Panc1 (cell line): ENCODE measurements around the gene CEP85L. TPM values are rescaled to one million over a fixed set of nuclear protein-coding genes. Genes with fewer than 3 reads are reported as not detected.

Experiments
- ATAC-seq: fragments of 200-7000 bp; cut with Tn5 transposase; 2 replicates; pipeline ENCODE4 v1.9.1; 2020; ENCODE audit warnings: mild to moderate bottlenecking, moderate library complexity
- BruUV-seq: library from RNA; stranded (reverse); fragments of 400-500 nt; replicated peaks from 2 replicates; lab custom pipeline; 2021; lab: Mats Ljungman, UMichigan
- CTCF ChIA-PET: fragments of 300-600 bp; sonication (Branson Sonifier 250); formaldehyde crosslinking; loops from one replicate; lab custom pipeline; 2022; ENCODE audit warnings: antibody characterized with exemption; lab: Charles Lee
- POLR2A ChIA-PET: fragments of 300-600 bp; sonication (Branson Sonifier 250); formaldehyde crosslinking; loops from one replicate; lab custom pipeline; 2022; ENCODE audit warnings: antibody characterized with exemption; lab: Charles Lee
- DNase-seq: peaks from one replicate; pipeline ENCODE4 v3.0.0-alpha.2; 2010; ENCODE audit warnings: low read depth, low spot score
- H3K27ac ChIP-seq: 2 replicates; pipeline ENCODE4 v1.5.1; 2011; ENCODE audit warnings: mild to moderate bottlenecking, low read length, inconsistent platforms
- H3K27me3 ChIP-seq: fragments of 200-500 bp; sonication (Bioruptor generic); 2 replicates; pipeline ENCODE4 v1.6.0; 2014; ENCODE audit warnings: low read length, inconsistent platforms; ENCODE audit not compliant: control insufficient read depth, insufficient read depth
- H3K36me3 ChIP-seq: fragments of 200-500 bp; sonication (Bioruptor generic); 2 replicates; pipeline ENCODE4 v1.5.1; 2014; ENCODE audit warnings: inconsistent platforms, mild to moderate bottlenecking, low read length, moderate library complexity; ENCODE audit not compliant: control insufficient read depth, insufficient read depth
- H3K4me1 ChIP-seq: 2 replicates; pipeline ENCODE4 v1.5.1; 2011; ENCODE audit warnings: inconsistent platforms, mild to moderate bottlenecking, low read length, moderate library complexity; ENCODE audit not compliant: control insufficient read depth, insufficient read depth
- H3K4me3 ChIP-seq, 2 experiments: 2 replicates each; pipeline ENCODE4 v1.5.1; 2011 to 2012; ENCODE audit warnings: low read depth in 2 of 2, low read length in 2 of 2, mild to moderate bottlenecking in 2 of 2, inconsistent platforms in 1 of 2, moderate library complexity in 1 of 2
- H3K9me3 ChIP-seq: fragments of 200-500 bp; sonication (Bioruptor generic); 2 replicates; pipeline ENCODE4 v1.5.1; 2014; ENCODE audit warnings: low read depth, mild to moderate bottlenecking, inconsistent platforms, low read length, moderate library complexity; ENCODE audit not compliant: control insufficient read depth, insufficient read depth
- POLR2AphosphoS5 ChIP-seq: IDR thresholded peaks from 2 replicates; pipeline ENCODE4 v1.6.1; 2012; ENCODE audit warnings: mild to moderate bottlenecking, low read depth, low read length, moderate library complexity
- SIN3A ChIP-seq: IDR thresholded peaks from 2 replicates; pipeline ENCODE4 v1.6.1; 2012; ENCODE audit warnings: low read depth, mild to moderate bottlenecking, low read length, moderate library complexity, borderline replicate concordance; ENCODE audit not compliant: insufficient read depth
- TCF7L2 ChIP-seq: IDR thresholded peaks from 2 replicates; pipeline ENCODE4 v1.6.1; 2011; ENCODE audit warnings: mild to moderate bottlenecking, low read depth, low read length, inconsistent platforms
- in situ Hi-C: cut with HindIII; loops from 2 replicates; pipeline ENCODE4 v1.10.0; 2016; ENCODE audit warnings: low sequenced_read_pairs, low pct_unique_long_range_greater_than_20kb
- intact Hi-C: fragments of 100-400 bp; cut with micrococcal nuclease; formaldehyde crosslinking; loops from one replicate; pipeline ENCODE4 v1.10.0; 2022; ENCODE audit not compliant: unreplicated experiment
- total RNA-seq: library from RNA; stranded (reverse); gene quantifications from one replicate; pipeline ENCODE4 v1.2.1, GENCODE V29; 2021; ENCODE audit not compliant: unreplicated experiment
- TF ChIP-seq, protein P1 (sequence below), 2 experiments: IDR thresholded peaks; 2 replicates each; pipeline ENCODE4 v1.6.1; 2011 to 2012; ENCODE audit warnings: low read depth in 2 of 2, control low read depth in 1 of 2, low read length in 1 of 2, mild to moderate bottlenecking in 1 of 2, moderate library complexity in 1 of 2; ENCODE audit not compliant: insufficient read depth in 1 of 2
- TF ChIP-seq, protein P2 (sequence below): fragments of 450-650 bp; IDR thresholded peaks from 2 replicates; pipeline ENCODE4 v1.5.1; 2017; ENCODE audit warnings: mild to moderate bottlenecking

Gene CEP85L
- total RNA-seq, 1 experiment from 2014 or later, result 6.7 TPM

DNA sequence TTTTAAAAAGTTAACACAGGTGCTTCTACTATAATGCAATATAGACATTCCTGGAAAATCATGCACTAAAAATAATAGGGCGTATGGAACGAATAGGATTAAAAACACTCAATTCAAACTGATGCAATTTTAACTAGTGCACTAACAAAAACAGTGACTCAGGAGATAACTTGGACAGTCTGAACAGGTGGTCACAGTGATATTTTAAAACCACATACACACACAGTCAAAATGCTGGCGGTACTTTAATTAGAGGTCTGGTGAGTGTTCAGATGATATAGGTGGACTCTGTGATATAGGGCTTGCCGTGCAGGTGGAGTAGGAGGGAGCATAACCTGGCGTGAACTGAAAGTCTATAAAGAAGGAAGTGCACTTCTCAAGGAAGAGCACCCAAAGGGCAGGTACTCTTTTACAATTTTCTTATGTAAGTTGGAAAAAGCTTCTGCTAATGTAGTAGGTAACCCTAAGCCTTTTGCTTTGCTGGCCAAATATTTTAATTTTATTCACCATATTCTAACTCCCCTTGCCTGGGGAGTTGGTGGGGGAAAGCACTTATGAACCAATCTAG, 145.2 kb downstream of the CEP85L start:
- intact Hi-C loops, result loop anchor here (10.0 kb wide), 1 partner anchor 531 kb away; no protein-coding TSS in a partner anchor
- CTCF ChIA-PET, result no interaction called here

DNA sequence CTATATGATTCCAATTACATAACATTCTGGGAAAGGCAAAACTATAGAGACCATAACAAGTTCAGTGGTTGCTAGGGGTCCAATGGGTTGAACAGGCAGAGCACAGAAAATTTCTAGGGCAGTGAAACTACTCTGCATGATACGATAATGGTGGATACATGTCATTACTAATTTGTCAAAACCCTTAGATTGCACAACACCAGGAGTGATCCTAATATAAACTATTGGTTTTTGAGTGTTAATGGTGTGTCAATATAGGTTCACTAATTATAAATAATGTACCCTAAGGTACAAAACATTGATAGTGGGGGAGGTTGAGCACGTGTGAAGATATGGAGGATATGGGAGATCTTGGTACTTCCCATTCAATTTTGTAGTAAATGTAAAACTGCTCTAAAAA, 145.7 kb downstream of the CEP85L start:
- intact Hi-C loops, result loop anchor here (10.0 kb wide), 1 partner anchor 531 kb away; no protein-coding TSS in a partner anchor
- H3K27ac ChIP-seq, result no peak overlapping the region
- TF ChIP-seq POLR2AphosphoS5, result no peak
- TF ChIP-seq, protein P1, sequence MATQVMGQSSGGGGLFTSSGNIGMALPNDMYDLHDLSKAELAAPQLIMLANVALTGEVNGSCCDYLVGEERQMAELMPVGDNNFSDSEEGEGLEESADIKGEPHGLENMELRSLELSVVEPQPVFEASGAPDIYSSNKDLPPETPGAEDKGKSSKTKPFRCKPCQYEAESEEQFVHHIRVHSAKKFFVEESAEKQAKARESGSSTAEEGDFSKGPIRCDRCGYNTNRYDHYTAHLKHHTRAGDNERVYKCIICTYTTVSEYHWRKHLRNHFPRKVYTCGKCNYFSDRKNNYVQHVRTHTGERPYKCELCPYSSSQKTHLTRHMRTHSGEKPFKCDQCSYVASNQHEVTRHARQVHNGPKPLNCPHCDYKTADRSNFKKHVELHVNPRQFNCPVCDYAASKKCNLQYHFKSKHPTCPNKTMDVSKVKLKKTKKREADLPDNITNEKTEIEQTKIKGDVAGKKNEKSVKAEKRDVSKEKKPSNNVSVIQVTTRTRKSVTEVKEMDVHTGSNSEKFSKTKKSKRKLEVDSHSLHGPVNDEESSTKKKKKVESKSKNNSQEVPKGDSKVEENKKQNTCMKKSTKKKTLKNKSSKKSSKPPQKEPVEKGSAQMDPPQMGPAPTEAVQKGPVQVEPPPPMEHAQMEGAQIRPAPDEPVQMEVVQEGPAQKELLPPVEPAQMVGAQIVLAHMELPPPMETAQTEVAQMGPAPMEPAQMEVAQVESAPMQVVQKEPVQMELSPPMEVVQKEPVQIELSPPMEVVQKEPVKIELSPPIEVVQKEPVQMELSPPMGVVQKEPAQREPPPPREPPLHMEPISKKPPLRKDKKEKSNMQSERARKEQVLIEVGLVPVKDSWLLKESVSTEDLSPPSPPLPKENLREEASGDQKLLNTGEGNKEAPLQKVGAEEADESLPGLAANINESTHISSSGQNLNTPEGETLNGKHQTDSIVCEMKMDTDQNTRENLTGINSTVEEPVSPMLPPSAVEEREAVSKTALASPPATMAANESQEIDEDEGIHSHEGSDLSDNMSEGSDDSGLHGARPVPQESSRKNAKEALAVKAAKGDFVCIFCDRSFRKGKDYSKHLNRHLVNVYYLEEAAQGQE (IDR thresholded peaks at IDR 0.05; ENCODE audit: insufficient read depth in 1 of 2, low read depth in 2 of 2, low read length in 1 of 2), result no peak
- no peaks in the 10 kb centered on the region for H3K27me3 ChIP-seq
- CTCF ChIA-PET, result no interaction called here
- BruUV-seq, result no TSS peak
- no peak for DNase-seq
- no peaks in the 10 kb centered on the region for H3K36me3 ChIP-seq
- no peak overlapping the region for H3K4me3 ChIP-seq
- POLR2A ChIA-PET, result no interaction called here
- no peaks in the 10 kb centered on the region for H3K9me3 ChIP-seq
- H3K4me1 ChIP-seq, result no peaks in the 10 kb centered on the region
- in situ Hi-C loops, result no loop called here
- ATAC-seq, result no peak

More for the DNA sequence above, 145.2 kb downstream of the CEP85L start:
- in situ Hi-C loops, result no loop called here
- BruUV-seq, result no TSS peak
- TF ChIP-seq SIN3A, result no peak
- TF ChIP-seq TCF7L2, result no peak
- TF ChIP-seq POLR2AphosphoS5, result no peak
- TF ChIP-seq, protein P2, sequence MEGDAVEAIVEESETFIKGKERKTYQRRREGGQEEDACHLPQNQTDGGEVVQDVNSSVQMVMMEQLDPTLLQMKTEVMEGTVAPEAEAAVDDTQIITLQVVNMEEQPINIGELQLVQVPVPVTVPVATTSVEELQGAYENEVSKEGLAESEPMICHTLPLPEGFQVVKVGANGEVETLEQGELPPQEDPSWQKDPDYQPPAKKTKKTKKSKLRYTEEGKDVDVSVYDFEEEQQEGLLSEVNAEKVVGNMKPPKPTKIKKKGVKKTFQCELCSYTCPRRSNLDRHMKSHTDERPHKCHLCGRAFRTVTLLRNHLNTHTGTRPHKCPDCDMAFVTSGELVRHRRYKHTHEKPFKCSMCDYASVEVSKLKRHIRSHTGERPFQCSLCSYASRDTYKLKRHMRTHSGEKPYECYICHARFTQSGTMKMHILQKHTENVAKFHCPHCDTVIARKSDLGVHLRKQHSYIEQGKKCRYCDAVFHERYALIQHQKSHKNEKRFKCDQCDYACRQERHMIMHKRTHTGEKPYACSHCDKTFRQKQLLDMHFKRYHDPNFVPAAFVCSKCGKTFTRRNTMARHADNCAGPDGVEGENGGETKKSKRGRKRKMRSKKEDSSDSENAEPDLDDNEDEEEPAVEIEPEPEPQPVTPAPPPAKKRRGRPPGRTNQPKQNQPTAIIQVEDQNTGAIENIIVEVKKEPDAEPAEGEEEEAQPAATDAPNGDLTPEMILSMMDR, result no peak
- TF ChIP-seq, protein P1 (IDR thresholded peaks at IDR 0.05; ENCODE audit: insufficient read depth in 1 of 2, low read depth in 2 of 2, low read length in 1 of 2), result no peak
- H3K27me3 ChIP-seq, result no peaks in the 10 kb centered on the region
- H3K4me3 ChIP-seq, result no peak overlapping the region
- POLR2A ChIA-PET, result no interaction called here
- no peak for ATAC-seq
- H3K4me1 ChIP-seq, result no peaks in the 10 kb centered on the region
- H3K9me3 ChIP-seq, result no peaks in the 10 kb centered on the region
- H3K27ac ChIP-seq, result no peak overlapping the region
- DNase-seq, result no peak
- no peaks in the 10 kb centered on the region for H3K36me3 ChIP-seq
